NCI-H2029 (cell line): ENCODE data around the gene MAN1A1.

Source experiments
- DNase-seq: peaks from one replicate; lab custom pipeline; 2025; lab: John Stamatoyannopoulos, UW

Gene MAN1A1

DNA sequence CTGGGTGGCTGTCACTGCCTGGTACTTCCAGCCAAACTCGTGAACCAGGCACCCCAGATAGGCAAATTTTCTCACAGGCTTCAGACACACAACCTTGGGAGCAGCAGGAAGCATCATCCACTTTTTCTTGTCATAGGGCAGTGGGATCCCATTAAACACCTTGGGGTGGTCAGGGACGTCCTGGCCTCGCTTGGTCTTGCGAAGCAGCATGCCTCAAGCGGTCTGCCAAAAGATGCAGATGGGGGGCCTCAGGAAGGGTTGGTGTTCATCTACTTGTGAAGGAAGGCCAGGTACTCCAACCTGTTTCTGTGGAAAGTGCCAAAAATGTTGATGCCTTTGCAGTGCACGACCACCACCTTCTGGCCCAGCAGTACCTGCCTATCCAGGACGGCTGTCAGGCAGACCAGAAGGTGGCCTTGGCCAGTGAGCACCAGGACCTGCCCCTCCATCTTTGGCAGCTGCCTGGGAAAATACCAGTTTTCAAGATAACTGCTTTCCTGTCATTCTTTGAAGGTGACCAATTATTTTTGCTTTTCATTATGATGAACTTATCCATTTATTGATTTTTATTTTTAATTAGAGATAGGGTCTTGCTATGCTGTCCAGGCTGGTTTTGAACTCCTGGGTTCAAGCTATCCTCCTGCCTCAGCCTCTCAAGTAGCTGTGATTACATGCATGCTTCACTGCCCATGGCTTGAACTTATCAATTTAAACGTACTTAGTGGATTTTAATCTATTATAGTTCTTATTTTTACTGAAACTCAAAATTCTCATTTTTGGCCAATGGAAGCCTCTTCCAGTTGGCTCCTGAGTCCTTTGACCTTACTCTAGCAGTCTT lies 80.1 kb downstream of the MAN1A1 start:
- DNase-seq = no peak

- DNase-seq = no peak
Observed at GRCh38 chr6:119267126-119267905, 82.2 kb downstream of the MAN1A1 start.

DNA sequence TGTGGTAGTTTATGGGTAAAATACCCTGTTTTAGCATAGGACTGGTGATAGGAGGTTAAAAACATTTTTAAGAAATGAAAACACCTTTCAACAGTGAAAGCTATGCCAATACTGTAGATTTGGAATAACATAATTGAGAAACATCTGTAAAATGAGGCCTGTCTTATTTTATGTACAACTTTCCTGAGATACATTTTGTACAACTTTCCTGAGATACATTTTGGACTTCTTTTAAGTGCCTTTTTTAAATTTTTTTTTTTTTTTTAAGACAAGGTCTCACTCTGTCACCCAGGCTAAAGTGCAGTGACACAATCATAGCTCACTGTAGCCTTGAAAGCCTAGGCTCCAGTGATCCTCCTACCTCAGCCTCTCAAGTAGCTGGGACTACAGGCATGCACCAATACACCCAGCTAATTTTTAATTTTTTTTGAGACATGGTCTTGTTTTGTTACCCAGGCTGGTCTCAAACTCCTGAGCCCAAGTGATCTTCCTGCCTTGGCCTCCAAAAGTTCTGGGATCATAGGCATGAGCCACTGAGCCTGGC lies 84.6 kb downstream of the MAN1A1 start:
- no peak for DNase-seq

DNA sequence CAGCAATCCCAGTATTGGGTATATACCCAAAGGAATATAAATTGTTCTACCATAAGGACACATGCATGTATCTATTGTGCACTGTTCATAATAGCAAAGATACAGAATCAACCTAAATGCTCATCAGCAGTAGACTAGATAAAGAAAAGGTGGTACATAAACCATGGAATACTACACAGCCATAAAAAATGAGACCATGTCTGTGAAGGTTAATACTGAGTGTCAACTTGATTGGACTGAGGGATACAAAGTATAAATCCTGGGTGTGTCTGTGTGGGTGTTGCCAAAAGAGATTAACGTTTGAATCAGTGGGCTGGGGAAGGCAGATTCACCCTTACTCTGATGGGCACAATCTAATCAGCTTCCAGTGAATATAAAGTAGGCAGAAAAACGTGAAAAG lies 86.9 kb downstream of the MAN1A1 start:
- no peak for DNase-seq

DNA sequence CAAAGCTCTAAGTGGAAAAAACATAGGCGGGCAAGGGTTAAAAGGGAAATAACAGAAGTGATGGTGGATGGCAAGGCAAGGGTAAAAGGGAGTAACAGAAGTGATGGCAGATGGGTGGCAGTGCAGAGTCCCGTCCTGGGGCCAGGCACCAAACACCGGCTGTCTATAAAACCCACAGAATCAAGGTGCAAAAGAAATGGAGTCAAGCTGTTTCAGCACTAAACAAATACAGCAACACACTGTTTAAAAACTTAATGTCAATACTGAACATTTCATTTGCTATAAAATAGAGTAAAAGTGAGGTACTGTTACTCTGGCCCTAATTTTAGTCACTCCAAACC lies 87.6 kb downstream of the MAN1A1 start:
- no peak for DNase-seq

GRCh38 chr6:119259027-119259426 lies 90.5 kb downstream of the MAN1A1 start:
- no peak for DNase-seq

DNA sequence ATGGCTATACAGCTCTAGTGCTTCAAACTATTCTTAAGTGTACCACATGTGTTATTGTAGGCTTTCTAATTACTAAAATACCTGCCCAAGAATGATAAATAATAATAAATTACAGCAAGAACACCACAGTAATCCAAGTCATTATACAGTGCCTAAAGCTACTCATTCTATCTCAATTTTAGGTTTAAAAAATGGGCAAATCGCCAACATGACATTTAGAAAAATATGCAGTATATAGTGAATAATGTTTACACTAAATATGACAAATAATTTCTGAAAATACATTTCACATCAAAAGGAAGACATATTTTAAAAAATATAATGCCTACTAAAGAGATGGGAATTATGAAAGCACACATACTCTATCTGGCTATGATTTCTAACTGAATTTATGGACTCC lies 91.8 kb downstream of the MAN1A1 start:
- DNase-seq = no peak

DNA sequence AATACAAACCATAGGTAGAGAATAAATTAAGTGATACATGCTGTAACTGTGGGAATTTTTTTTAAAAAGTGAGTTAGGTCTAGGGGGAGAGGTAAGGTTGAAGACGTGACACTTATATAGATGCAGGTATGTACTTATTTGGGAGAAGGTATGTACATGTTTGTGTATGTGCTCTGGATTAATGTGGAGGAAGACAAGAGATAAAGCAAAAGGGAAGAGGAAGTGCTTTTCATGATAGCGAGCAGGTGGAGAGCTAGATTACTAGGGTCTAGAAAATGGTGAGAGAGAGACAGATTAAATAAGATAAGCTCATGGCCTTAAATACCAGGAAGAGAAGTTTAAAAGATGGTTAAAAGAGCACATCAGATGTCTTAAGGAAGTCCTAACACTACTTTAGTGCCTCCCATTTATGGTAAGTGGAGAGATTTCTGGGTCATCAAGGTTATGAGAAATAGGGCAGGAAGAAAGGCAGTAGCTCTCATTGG lies 92.5 kb downstream of the MAN1A1 start:
- no peak for DNase-seq

DNA sequence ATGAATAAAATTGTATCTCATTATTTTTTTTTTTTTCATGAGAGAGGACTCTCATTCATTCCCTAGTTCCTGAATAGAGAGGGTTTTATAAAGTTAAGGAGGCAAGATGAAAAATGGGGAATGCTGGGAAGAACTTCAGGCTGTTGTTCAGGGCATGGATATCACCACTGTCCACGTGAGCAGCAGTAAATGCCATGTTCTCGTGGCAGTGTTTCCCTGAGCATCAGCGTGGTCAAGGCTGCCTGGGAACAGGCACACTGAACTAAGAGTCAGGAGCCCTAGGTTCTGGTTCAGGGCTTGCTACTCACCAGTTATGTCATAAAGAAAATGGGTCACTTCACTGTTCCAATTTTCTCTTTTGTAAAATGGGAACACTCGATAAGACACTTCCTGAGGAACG lies 93.2 kb downstream of the MAN1A1 start:
- DNase-seq = no peak

- DNase-seq = no peak
Observed at GRCh38 chr6:119255492-119255891, 94.1 kb downstream of the MAN1A1 start.

- DNase-seq = no peak
Observed at GRCh38 chr6:119250036-119250435, 99.5 kb downstream of the MAN1A1 start.

DNA sequence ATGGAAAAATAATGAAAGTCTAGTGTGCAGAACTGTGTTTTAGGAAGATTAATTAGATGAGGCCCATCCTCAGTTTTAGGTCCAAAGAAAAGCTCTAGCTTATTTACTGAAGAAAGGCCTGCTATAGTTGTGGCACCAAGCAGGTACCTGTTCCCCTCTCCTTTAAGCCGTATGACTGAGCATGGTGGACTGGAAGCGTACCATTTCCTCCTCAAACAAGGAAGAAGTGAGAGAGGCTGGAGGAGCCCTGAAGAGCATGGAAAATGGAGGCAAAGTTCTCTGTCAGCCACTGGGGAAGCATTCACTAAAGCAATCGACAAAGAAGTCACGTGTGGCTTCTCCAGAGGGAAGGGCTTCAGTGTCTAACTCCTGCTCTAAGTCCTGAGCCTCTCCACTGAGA lies 100.2 kb downstream of the MAN1A1 start:
- DNase-seq = no peak

DNA sequence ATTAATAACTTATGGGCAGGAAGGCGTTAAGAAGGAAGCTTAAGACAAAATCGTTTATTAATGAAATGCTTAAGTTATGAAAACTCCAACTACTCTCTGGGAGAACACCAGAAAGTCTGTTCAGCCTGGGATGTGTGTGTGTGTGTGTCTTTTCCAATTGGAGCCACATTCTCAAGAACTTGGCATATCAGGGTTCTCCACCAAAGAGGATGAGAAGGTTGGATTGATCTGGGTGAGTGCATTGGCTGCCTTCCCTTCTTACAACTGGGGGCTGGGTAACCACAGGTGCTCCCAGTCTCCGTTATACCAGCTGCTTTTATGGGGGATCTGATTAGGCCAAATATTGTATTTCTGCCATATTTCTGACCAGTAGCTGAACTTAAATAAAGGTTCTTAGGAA lies 102.1 kb downstream of the MAN1A1 start:
- DNase-seq = no peak

DNA sequence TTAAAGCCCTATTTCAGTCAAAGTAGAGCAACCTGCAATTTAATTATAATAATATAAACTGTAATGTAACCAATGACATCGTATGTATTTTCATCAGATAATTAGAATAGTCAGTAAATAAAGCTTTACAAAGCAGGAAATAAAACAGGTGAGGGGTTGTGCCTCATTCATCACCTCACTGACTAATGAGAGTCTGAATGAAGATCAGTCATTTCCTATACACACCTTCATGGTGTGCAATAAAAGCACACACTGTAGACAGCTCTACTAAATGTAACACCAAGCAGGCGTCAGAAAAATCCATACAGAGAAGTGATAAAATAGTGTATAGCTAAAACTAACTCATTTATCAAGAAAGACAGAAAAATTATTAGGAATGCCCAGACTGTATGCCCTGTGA lies 105.9 kb downstream of the MAN1A1 start:
- DNase-seq = no peak

GRCh38 chr6:119243037-119243436 lies 106.5 kb downstream of the MAN1A1 start:
- DNase-seq = no peak

DNA sequence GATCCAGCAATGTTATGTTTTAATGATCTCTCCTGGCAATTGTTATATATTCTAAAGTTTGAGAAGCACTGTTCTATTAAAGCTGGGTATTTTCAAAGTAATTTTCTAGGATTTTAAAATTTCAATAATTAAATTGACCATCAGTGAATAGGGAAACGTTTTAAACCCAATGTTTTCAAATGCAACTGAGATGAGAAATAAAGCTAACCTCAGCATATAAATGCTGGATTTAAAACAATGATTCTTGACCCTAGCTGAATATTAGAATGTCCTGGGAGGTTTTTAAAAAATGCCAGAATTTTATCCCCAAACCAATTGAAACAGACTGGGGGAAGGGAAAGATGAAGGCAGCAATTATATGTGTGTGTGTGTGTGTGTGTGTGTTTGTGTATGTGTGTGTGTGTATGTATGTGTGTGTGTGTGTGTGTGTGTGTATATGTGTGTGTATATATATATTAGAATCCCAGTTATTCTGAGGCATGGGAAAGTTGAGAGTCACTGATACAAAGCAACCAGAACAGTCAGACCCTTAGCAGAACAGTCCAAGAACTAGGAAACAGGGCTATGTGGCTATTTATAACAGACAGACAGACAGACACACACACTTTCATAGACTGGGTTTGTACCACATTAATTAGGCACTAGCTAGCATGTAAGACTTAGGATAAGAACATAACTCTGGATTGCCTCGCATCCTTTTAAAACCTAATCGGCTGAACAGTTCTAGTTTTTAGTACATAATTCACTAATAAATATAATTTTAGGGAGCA lies 107.8 kb downstream of the MAN1A1 start:
- no peak for DNase-seq

- DNase-seq = no peak
Observed at GRCh38 chr6:119241111-119241465, 108.5 kb downstream of the MAN1A1 start.

DNA sequence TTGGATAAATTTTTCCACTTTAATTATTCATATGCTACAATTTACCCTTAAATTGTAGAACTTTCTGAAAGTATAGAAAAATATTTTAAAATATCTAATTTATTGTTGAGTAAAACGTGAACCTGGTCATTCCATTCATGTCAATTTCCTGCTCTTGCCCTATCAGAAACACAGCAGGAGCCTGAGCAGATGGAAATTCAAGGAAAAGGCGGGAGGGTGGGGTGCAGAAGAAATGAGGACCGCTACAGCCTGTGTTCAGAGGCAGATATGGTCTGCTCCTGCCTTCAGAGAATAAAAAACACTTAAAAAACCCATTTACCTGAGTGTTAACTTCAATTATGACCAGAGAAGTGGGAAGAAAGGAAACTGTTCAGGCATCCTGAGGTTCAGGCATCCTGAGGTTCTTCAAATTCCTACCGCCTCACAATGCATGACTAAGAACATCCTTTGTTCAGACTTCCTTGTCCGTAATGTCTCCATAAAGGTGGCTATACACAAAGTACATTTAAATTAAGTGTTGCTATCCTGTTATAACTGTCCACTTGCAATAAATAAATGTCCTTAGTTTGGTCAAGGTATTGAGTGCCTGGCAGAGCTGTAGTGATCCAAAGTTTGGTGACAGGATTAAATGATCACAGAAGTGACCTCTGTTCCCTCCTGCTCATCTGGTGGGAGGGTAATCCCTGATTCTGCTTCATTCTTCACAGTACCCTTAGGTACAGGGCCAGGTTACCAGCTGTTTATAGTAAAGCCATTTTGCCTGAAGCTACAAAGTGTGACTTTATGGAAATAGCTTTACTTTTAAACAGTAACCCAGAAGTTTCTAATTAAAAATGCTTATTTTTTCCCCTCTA lies 109.1 kb downstream of the MAN1A1 start:
- DNase-seq = no peak

GRCh38 chr6:119237177-119237715 lies 112.3 kb downstream of the MAN1A1 start:
- DNase-seq = no peak

DNA sequence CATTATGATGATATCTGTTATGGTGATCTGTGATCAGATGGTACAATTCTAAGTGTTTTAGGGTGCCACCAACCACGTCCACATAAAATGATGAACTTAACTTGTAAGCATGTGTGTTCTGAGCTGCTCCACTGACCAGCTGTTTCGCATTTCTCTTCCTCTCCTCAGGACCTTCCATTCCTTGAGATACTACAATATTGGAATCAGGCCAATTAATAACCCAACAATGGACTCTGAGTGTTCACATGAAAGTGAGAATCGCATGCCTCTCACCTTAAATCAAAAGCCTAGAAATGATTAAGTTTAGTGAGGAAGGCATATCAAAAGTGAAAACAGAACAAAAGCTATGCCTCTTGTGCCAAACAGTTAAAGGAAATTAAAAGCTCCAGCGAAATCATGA lies 114.6 kb downstream of the MAN1A1 start:
- no peak for DNase-seq

DNA sequence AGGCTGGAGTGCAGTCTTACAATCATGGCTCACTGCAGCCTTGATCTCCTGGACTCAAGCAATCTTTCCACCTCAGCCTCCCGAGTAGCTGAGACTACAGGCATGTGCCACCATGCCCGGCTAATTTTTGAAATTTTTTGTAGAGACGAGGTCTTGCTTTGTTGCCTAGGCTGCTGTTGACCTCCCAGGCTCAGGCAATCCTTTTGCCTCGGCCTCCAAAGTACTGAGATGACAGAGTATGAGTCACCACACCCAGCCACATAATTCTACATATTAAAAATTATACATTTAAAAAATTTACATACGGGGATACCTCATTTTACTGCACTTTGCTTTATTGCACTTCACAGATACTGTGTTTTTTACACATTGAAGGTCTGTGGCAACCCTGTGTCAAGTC lies 115.1 kb downstream of the MAN1A1 start:
- no peak for DNase-seq
